Stimulated activated CD4-positive, alpha-beta T cell treated with anti-CD3 and anti-CD28 coated beads, TNF-alpha, amount 100 ng/mL, for 4 hours (primary cell): Measurements from ENCODE around the gene MYBPH.

Source experiments
- DNase-seq, 3 experiments: peaks; one replicate each; pipeline ENCODE4 v3.0.0-alpha.2; 2020; ENCODE audit warnings: low read depth in 3 of 3

Gene MYBPH

DNA sequence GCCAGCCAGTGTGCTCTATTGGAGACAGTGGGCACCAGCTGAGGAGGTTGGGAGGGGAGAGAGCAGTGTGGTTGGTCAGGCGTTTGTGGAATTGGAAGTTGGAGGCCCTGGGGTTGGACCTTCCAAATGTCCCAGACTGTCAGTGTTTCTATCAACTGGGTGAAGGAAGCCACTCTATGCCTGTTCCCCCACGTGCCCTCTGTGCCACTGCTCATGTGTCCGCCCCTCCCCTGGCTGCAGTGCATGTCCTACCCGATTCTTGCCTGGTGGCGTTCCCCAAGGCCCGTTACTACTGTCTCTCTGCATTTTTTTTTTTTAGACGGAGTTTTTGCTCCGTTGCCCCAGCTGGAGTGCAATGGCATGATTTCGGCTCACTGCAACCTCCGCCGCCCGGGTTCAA lies 27.0 kb downstream of the MYBPH start:
- DNase-seq = no peak

DNA sequence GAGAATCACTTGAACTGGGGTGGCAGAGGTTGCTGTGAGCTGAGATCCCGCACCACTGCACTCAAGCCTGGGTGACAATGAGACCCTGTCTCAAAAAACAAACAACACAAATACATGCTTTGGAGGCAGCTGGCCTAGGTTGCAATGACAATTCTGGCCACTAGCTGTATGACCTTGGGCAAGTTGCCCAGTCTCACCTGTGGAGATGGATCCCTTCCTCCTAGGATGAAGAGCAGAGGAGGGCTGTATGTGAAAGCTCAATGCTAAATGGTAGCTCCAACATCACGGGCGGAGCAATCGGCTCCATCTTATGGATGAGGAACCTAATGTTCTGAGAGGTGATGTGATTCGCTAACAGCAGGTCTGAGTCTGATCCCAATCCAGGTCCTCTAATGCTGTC lies 27.5 kb downstream of the MYBPH start:
- DNase-seq = no peak

- no peak for DNase-seq
Observed at GRCh38 chr1:203147376-203147775, 28.2 kb downstream of the MYBPH start.

DNA sequence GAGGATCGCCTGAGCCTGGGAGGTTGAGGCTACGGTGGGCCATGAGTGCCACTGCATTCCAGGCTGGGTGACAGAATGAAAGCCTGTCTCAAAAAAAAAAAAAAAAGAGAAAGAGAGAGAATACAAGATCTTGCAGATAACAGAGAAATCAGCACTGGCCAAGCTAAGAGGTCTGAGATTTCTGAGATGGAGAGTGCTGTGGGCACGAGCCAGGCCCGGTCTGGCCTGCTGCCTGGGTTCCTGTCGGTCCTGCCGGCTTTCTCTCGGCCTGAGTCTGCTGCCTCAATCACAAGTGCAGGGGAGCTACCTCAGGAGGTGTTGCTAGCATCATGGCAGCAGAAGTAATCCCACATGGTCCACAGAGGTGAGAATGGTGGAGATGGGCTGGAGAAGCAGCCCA lies 29.1 kb downstream of the MYBPH start:
- DNase-seq = no peak

DNA sequence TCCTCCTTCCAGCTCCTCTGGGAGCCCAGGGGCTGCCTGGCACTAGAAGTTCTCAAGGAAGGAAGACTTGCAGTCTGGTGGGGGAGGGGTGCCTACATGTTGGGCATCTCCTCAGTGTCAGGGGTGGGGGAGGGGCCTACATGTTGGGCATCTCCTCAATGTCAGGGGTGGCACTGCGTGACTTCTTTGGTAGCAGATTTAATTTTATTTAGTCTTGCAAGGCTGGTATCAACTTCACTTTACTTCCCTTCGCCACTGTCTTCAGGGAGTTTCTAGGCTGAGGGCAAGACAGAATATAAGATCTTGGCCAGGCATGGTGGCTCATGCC lies 29.6 kb downstream of the MYBPH start:
- DNase-seq = no peak

- no peak for DNase-seq
Observed at GRCh38 chr1:203145321-203146041, 30.1 kb downstream of the MYBPH start.

DNA sequence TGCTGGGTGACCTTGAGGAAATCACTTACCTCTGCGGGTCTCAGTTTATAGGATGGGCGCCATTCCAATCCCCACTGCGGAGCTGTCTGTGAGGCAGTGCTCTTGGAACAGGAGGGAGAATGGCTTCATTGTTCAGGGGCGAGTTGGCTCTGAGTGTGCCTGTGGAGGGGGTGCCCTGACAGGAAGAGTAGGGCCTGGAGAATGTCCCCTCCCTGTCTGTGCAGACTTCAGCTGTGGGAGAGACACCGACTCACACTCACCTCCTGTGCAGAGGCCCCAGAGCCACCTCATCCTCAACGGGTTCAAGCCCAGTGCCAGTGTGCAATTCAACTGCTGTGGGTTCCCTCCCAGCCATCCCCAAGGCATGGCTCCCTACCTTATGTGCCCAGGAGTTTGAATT lies 31.0 kb downstream of the MYBPH start:
- DNase-seq = no peak

DNA sequence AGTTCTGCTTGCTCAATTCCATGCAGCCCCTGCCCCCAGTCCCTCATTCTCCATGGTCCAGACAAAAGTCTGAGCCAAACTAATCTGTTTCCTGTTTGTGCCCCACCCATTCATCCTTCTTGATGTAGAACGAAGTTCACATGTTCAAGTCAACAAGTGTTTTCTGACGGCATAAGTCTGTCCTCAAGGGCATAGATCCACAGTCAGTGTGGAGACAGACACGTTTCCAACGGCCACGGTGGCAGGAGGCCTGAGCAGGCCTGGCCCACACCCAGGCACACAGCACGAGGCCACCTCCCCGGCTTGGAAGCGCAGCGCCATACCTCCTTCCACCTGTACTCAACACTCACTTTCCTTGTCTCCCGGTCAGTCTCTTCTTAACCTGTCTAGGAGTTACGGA lies 32.0 kb downstream of the MYBPH start:
- no peak for DNase-seq

GRCh38 chr1:203142684-203143408 lies 32.8 kb downstream of the MYBPH start:
- DNase-seq = no peak

- no peak for DNase-seq
Observed at GRCh38 chr1:203142124-203142523, 33.5 kb downstream of the MYBPH start.

DNA sequence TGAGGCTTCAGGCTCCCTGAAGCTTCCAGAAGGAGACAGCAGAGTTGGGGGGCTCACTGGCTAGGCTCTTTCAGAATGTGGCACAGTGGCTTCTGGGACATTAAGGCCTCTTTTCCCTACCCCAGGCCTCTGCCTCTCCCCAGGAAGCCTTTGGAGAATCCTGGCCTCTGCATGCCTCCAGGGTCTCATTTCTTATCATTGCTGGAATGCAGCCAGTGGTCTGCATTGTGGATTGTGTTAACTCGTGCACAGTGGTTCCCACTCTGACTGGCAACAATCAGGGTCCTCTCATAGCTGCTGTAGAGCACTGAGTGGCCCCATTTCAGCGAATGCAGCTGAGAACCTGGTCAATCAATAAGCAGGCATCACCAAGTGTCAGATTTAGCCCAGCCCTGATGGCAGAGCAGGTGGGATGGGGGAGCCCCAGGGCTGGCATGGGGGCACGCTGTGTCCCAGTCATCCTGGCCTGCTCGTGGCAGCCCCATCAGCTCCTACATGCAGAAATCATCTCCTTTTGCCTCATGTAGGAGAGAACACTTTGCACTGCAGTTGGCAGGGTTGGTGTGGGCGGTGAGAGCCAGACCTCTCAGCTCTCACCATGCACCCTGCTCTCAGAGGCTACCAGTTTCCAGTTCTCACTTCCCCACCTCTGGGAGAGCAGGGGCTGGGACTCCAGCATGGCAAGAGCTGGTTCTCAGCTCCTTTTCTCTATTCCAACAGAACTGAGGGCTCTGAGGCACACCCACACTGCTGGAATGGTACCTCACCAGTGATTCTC lies 34.7 kb downstream of the MYBPH start:
- DNase-seq = no peak

- no peak for DNase-seq
Observed at GRCh38 chr1:203139976-203140475, 35.6 kb downstream of the MYBPH start.

DNA sequence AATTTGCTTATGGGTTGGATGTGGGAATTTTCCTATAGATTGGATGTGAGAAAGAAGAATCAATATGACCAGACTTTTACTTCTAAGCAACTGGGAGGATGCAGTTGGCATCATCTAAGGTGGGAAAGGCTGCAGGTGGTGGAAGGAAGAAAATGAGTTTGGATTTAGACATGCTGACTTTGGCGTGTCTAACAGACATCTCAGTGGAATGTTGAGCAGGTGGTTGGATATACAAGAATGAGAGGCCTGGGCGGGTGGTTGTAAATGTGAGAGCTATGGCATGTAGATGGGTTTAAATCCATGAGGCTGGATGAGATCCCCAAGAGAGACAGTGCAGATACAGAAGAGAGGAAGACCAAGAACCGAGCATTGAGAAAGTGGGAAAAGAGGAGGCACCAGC lies 37.6 kb downstream of the MYBPH start:
- no peak for DNase-seq

DNA sequence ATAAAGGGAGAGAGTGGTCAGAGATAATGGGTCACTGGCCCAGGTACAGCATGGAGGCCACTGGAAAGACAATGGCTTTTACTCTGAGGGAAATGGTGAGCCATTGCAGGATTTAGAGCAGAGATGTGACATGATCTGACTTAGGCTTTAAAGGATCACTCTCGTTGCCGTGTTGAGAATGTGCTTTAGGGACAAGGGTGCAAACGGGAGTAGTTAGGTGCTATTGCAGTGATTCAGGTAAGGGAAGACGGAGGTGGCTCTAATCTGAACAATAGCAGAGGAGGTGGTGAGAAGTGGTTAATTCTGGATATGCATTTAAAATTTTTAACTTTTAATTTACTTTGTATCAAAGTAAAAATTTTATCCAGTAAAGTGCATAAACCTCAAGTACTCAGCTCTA lies 38.3 kb downstream of the MYBPH start:
- no peak for DNase-seq

DNA sequence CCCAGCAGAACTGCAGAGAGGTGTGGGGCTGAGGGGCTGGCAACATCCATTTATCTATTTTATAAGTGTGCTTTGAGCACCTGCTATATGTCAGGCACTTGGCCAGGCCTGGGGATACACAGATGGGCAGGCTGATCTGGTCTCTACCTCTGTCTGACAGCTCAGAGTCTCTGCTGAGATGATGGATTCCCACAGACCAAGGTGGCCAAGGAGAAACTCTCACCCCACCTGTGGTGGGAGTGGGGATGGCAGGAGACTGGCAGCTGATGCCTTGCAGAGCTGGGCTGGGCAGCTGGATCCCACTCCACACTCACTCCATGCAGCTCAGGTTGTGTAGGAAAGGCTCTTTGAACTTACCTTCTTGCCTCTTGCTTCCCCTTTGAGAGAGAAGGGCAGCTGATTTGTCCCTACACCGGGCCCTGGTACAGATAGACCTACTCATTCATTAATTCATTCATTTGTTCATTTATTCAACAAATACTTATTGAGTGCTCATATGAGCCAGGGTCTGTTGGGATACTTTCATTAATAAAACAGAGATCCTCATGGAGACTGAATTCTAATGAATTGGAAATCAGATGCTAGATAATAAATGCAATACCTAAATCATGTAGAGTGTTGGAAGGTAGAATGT lies 39.1 kb downstream of the MYBPH start:
- DNase-seq = no peak

DNA sequence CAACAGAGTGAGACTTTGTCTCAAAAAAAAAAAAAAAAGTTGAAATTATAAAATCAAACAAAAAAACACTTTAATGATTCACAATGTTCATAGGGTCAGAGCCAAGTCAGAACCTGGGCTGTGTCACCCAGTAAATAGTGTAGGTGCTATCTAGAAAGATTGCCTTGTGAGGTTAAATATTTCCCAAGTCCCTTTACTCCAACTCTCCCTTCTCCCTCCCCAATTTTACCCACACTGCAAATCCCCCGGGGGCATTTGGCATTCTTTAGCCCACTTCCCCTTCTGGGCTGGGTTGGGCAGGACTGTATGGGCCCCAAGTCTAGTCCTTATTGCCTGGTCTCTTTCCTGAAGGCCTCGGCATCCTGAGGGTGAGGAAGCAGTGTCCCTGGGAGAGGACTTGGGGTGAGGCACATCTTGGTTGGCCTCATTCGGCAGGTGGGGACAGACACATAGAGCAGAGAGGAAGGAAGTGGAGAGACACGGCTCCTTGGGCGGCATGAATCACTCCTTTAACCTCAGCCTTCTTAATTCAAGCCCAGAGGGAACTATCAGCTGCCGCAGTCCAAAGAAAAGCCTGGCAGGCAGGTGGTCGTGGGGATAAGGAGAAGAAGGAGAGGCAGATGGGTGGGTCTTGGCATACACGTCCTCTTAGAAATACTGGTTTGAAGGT lies 39.9 kb downstream of the MYBPH start:
- DNase-seq = no peak

DNA sequence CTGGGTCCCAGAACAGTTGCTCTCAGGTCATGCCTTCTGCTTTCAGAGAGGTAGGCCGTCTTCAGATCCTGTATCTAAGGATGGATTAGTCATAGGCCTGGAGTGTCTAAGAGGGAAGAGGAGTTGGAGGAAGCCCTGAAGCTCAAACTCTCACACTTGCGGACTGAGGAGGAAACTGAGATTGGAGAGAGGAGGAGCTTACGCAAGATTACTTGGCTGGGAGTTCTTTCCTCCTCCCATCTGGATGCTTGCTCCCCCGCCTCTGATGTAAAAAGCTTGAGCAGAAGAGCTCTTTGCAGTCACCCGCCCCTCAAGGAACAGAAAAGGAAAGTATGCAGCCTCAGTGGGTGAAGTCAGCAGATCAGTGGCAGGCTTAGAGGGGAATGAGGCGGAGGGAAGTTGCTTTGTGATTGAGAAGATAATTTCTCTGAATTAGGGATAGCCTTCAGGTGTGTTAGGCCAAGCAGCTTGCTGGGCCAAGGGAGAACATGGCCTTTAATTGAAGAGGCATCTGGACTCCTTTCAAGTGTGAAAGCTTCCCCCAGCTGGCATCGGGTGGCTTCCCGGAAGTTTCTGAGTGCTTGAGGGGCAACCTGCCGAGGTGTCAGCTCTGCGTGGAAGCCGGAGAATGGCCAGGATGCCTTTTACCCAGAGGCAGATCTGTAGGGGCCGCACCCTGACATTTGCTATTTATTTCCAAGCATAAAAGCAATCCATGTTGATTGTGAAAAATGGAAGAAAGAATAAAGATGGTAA lies 41.5 kb downstream of the MYBPH start:
- DNase-seq = no peak

DNA sequence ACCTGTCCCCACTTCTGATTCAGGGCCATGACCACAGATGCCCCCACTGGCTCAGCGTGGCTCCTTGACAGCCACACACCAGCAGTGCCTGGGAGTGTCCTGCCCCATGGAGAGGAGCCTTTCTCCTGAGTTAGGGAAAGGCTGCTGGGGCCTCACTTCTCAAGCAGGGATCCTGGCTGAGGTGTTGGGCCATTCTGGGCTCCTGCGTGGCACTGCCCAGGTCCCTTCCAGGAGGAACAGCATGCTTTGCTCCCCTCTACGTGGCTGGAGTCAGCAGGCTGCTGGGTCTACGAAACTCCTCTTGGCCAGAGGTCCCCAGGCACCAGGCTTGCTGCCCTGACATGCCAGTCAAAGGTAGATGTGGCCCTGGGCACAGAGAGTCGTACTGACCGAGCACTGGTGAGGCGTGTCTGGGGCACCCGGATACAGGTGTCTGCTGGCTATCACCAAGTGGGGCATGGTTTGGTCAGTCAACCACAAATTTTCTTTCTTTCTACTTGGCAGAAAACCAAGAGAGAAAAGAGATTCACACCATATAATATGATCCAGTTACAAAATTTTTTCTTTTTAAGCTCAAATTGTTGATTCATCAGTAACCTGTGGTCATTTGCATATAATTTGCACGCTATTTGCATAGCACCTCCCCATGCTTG lies 44.0 kb downstream of the MYBPH start:
- no peak for DNase-seq

DNA sequence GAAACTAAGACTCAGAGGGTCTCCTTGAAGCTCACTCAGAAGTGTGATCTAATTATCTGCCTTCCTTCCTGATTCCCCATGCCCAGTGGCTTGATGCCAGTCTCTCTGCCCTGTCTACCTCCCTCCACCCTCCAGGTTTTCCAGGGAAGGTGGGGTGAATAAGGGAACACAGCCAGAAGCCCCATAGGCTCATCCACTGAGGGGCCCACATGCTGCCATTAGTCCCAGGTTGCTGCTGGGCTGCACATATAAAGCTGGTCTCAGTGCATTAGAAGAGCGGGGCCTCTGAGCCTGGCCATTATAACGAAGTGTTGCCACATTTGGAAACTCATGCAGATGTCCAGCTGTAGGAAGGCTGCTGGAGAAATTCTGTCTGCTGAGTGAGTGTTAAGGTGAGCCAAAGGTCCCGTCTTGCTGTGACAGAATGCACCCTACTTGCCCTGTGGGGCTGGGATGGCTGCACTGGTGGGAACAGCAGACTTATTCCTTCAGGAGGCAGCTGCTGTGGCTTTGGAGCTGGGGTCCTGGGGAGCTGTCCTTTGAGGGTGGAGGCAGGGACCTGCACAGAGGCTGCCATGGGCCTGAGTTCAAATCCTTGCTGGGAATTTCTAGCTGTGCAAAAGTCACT lies 45.2 kb downstream of the MYBPH start:
- DNase-seq = no peak
